Omental fat pad (tissue), 4 donors: Measurements from ENCODE around the gene TEN1. TPM values are rescaled to one million over a fixed set of nuclear protein-coding genes. Genes with fewer than 3 reads are reported as not detected.

Source experiments
- ATAC-seq: fragments of 150-250 bp; one replicate; pipeline ENCODE4 v1.9.1; 2016; ENCODE audit warnings: mild to moderate bottlenecking, moderate library complexity; ENCODE audit not compliant: low FRiP score
- DNase-seq: peaks from one replicate; pipeline ENCODE4 v3.0.0-alpha.2; 2019; ENCODE audit warnings: low spot score
- CTCF ChIP-seq, 3 donors: fragments of 450-650 bp; IDR thresholded peaks; one replicate each; pipeline ENCODE4 v1.5.1; 2016 to 2017; ENCODE audit warnings: antibody characterized with exemption in 3 of 3, mild to moderate bottlenecking in 3 of 3, moderate library complexity in 2 of 3
- total RNA-seq, 4 donors: library from RNA; depleted of rRNA; stranded (reverse); fragments of >200 nt; gene quantifications; one replicate each; pipeline ENCODE4 v1.1.0, GENCODE V29; 2016

TEN1 gene
- total RNA-seq, 4 donors from 2014 or later, result 17.5 to 28.6 (median 19.9) TPM

DNA sequence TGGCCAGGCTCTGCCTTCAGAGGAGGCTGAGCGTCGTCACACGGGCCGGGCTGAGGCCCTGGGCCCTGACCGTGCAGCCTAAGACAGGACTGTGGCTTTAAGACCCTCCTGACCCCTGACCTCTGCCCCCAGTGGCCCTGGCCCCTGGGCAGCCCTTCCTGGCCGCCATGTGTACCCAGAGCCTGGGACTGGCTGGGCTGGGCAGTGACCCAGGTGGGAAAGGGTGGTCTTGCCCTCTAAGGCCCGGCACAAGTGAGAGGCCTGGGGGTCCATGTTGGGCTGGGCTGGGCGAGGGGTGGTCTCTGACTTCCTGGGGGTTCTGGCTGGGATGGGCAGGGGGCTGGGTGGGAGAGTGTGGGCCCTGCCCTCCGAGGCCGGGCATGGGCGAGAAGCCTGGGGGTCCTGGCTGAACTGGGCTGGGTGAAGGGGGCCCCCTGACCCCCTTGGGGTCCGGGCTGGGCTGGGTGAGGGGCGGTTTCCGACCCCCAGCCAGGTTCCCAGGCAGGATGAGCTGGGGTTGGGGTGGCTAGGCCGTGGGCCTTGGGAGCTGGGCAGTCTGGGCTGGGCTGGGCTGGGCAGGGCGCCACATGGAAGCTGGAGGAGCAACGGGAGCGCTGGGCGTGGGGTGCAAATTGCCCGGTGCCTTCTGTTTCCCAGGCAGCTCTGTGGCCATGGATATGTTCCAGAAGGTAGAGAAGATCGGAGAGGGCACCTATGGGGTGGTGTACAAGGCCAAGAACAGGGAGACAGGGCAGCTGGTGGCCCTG, 21.9 kb downstream of the TEN1 start, which contains the start of gene CDK3:
CDK3 (plus strand) TSS at position 101 of the 767 bp plus-strand sequence; CDS start at position 672, 571 bp downstream.
- ATAC-seq, result no peak
- TF ChIP-seq CTCF (IDR thresholded peaks at IDR 0.05), result no peak
- DNase-seq, result no peak

DNA sequence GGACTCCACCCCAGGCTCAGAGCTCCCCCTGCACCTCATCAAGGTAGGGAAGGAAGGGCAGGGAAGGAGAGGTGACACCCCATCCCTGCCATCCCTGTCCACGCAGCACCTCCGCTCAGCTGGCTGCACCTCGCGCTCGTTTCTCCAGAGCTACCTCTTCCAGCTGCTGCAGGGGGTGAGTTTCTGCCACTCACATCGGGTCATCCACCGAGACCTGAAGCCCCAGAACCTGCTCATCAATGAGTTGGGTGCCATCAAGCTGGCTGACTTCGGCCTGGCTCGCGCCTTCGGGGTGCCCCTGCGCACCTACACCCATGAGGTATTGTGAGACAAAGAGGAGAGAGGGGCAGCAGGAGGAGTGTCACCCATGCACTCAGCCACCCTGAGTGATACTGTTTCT, 23.1 kb downstream of the TEN1 start:
- no peak for ATAC-seq
- no peak for DNase-seq
- TF ChIP-seq CTCF (IDR thresholded peaks at IDR 0.05), result no peak

DNA sequence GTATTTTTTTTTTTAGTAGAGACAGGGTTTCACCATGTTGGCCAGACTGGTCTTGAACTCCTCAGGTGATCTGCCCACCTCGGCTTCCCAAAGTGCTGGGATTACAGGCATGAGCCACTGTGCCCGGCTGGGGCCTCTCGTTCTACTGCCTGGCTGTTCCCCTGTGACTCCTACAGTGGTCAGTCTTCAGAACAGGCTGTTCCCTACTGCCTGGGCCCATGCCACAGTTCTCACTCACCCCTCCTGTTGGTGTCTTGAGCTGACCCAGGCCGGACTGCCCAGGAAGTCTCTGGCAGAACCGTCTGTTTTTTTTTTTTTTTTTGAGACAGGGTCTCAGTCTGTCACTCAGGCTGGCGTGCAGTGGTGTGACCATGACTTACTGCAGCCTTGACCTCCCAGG, 24.9 kb downstream of the TEN1 start:
- DNase-seq (no peak), ATAC-seq (no peak)
- TF ChIP-seq CTCF (IDR thresholded peaks at IDR 0.05), result no peak

- DNase-seq (no peak), ATAC-seq (peak; percentile 10)
- no peak for TF ChIP-seq CTCF (IDR thresholded peaks at IDR 0.05)
Measured at GRCh38 chr17:76004750-76005262, 25.8 kb downstream of the TEN1 start.

DNA sequence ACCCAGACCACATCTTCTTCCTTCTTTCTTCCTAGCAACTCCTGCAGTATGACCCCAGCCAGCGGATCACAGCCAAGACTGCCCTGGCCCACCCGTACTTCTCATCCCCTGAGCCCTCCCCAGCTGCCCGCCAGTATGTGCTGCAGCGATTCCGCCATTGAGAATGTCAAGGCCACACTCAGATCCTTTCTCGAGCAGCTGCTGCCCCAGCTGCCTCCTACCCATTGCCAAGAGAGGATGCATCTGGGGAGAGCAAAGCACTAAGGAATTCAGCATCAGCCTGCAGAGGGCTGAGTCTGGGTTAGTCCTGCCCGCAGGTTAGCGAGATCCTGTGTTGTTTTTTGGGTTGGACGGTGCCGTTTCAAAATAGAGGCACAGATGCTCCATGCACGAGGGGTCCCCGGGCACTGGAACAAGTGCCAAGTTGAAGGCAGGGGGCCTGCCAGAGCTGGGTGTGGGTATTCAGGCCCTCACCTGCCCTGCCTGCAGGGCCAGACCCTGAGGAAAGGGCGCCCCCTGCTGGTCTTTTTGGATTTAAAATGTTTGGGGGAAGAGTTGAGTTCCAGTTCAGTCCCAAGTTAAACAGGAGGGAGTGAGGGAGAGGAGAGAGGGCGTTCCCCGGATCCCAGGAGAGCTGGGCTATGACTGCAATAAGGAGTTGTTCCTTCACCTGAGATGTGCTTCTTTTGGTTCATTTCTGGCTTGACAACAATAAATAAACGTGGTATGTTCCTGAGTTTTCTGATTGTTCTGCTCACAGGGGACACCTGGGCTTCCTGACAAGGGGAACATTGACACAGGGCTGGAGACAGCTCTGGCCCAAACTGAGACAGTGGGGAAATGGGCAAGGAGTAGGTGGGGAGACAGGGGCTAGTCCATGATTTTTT, 26.5 kb downstream of the TEN1 start:
- ATAC-seq, result peak; percentile 10
- peak; percentile 91 for DNase-seq
- TF ChIP-seq CTCF (IDR thresholded peaks at IDR 0.05), result peak in 2 of 3 donors; percentile 33 to 88

GRCh38 chr17:76007131-76007849, 28.2 kb downstream of the TEN1 start:
- no peak for ATAC-seq
- DNase-seq, result no peak
- TF ChIP-seq CTCF (IDR thresholded peaks at IDR 0.05), result no peak
